Measurements from ENCODE around the gene UAP1. TPM values are rescaled to one million over a fixed set of nuclear protein-coding genes. Genes with fewer than 3 reads are reported as not detected.

The UAP1 gene
- total RNA-seq, 1 experiment from 2014 or later = 76.1 TPM

DNA sequence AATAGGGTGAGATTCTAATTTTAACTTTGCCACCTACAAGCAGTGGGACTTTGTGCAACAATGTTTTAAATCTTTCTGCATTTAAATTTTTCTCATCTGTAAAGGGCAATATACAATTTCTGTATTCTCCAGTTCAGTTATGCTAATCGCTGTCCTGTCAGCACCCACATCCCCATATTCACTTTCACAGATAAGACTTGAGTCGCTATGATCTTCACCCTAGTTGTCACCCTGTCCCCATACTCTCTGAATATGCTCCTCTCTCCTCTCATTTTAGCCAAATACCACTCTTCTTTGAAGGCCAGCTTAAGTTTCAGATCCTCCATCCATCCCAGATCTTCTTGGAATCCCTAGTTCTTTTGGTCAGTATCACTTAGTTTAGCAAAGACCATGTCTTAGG lies 79.6 kb downstream of the UAP1 start:
- Histone ChIP-seq H3K27ac (no peak overlapping the region), H3K9me3 (replicated peaks) (no peaks in the 10 kb centered on the region), H3K27me3 (no peaks in the 10 kb centered on the region), H3K36me3 (peaks cover 5% of the 10 kb centered on the region; the same call in 1 of the 2 replicates), H3K4me3 (no peak overlapping the region), H3K4me1 (no peaks in the 10 kb centered on the region)
- DNase-seq = no peak

DNA sequence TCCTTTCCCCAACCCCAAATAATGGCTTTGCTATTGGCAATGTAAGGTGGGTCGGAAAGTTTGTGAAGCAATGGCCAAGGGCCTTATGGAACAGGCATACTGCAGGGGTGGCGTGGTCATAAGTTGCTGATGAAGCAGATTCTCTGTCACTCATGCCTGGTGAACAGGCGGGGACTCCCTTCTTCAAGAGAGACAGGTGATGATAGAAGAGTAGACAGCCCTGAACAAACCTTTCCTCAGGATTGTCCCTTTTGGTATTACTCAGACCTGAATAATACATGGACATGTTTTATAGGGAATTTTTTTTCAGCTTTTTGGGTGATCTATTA lies 83.4 kb downstream of the UAP1 start:
- no peak overlapping the region for H3K4me3 ChIP-seq
- H3K4me1 ChIP-seq = 0 out of 2 replicates have a peak, but pooled peaks cover 3% of the 10 kb centered on the region
- H3K27ac ChIP-seq = no peak overlapping the region

DNA sequence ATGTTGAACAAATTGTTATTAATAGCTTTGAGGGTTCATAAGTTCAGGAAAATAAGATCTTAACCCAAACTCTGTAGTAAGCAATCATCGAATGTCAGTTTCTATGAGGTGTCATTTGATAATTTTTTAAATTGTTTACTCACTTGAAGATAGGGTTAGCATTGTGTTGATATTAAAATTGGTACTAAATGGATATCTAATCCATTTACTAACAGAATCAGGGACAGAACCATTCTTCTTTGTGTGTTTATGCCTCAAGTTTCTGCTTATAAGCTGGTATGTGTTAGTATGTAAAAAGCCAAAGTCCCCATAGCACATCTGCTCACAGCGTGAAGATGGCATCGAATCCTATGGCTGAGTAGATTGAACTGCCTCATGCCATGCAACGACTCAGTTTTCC lies 84.1 kb downstream of the UAP1 start:
- DNase-seq = no peak
- H3K27ac ChIP-seq = no peak overlapping the region
- no peak overlapping the region for H3K4me3 ChIP-seq
- H3K36me3 ChIP-seq = no peaks in the 10 kb centered on the region; the same call in 1 of the 2 replicates
- H3K9me3 ChIP-seq (replicated peaks) = no peaks in the 10 kb centered on the region
- H3K4me1 ChIP-seq = 0 out of 2 replicates have a peak, but pooled peaks cover 3% of the 10 kb centered on the region
- no peaks in the 10 kb centered on the region for H3K27me3 ChIP-seq

More for the DNA sequence above, 83.4 kb downstream of the UAP1 start:
- Histone ChIP-seq H3K27me3 (no peaks in the 10 kb centered on the region), H3K9me3 (replicated peaks) (no peaks in the 10 kb centered on the region), H3K36me3 (no peaks in the 10 kb centered on the region; the same call in 1 of the 2 replicates)
- DNase-seq = no peak

DNA sequence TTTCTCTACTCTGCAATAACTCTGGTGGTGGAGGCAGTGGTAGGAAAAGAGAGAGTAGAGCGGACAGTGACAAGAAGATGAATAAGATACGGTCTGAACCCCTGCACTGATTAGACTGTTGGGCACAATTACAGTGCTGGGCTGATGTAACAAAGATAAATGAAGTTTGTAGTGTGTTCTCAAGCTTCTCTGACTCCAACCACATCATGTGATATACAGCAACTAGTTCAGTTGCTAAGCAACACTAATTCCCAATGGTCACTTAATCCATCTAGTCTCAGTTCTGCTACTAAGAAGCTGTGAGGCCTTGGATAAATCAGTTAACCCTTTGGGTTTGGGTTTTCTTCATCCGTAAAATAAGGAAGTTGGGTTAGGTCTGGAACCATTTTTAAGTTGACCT lies 88.1 kb downstream of the UAP1 start:
- peak in 1 of 2 experiments; percentile 10 for DNase-seq
- Histone ChIP-seq H3K27me3 (no peaks in the 10 kb centered on the region), H3K4me1 (0 out of 2 replicates have a peak, but pooled peaks cover 3% of the 10 kb centered on the region), H3K4me3 (no peak overlapping the region), H3K9me3 (replicated peaks) (no peaks in the 10 kb centered on the region), H3K36me3 (no peaks in the 10 kb centered on the region), H3K27ac (no peak overlapping the region)

Other genes starting within 250 kb of the UAP1 start
- gene SPATA46, start 184.9 kb upstream of the UAP1 start, total RNA-seq (2014; rRNA removed; shearing (Covaris generic)) = not detected in 2 replicates
- 0.57 and 0.63 TPM in 2 replicates for gene C1orf226, start 180.0 kb upstream of the UAP1 start, total RNA-seq (2014; rRNA removed; shearing (Covaris generic))
- 0.08 TPM in 1 of 2 replicates, not detected in the other for gene SH2D1B, start 149.6 kb upstream of the UAP1 start, total RNA-seq (2014; rRNA removed; shearing (Covaris generic))
- 35.3 and 38.8 TPM in 2 replicates for gene UHMK1, start 63.9 kb upstream of the UAP1 start, total RNA-seq (2014; rRNA removed; shearing (Covaris generic))
- gene DDR2, start 70.7 kb downstream of the UAP1 start, total RNA-seq (2014; rRNA removed; shearing (Covaris generic)) = 41.1 and 47.8 TPM in 2 replicates
- gene HSD17B7, start 229.0 kb downstream of the UAP1 start, total RNA-seq (2014; rRNA removed; shearing (Covaris generic)) = 20.6 and 21.2 TPM in 2 replicates